ENCODE results near the gene SYTL1. TPM values are rescaled to one million over a fixed set of nuclear protein-coding genes. Genes with fewer than 3 reads are reported as not detected.

The SYTL1 gene
- polyA plus RNA-seq, 1 of the 3 experiments (the other 2 are of a cell fraction) = 3.0 TPM

GRCh38 chr1:27358038-27358927 is 16.5 kb downstream of the SYTL1 start:
- CTCF ChIA-PET = interaction anchor here (0.6 to 12.3 kb wide), 42 partner anchors 8 to 314 kb away, joined by 3 to 219 read pairs (median 6); partner anchors contain the start of genes CD164L2, FCN3, MAP3K6 and SYTL1
- peaks cover 0 to 5% of the 10 kb centered on the region in 2 experiments; a peak in 1 of 4 replicates for H3K4me1 ChIP-seq (ENCODE audit: control insufficient read depth in 1 of 2, insufficient read depth in 2 of 2, low read depth in 1 of 2, low read length in 1 of 2)
- POLR2A ChIA-PET = interaction anchor here (1.7 kb wide), 1 partner anchor 9 kb away, joined by 5 read pairs; no protein-coding TSS in a partner anchor
- H3F3A ChIP-seq (replicated peaks; ENCODE audit: insufficient read depth) = no peaks in the 10 kb centered on the region
- H3K4me2 ChIP-seq = no peak overlapping the region
- H3K27me3 ChIP-seq (ENCODE audit: insufficient read depth) = no peaks in the 10 kb centered on the region
- no peak overlapping the region for H2AFZ ChIP-seq (ENCODE audit: low read depth)
- no peaks in the 10 kb centered on the region for H3K9me2 ChIP-seq
- DNase-seq = no peak
- H3K36me3 ChIP-seq (replicated peaks in 1 of 2; ENCODE audit: control insufficient read depth in 1 of 2, insufficient read depth in 2 of 2, low read length in 1 of 2) = peaks cover 4 to 26% of the 10 kb centered on the region in 2 experiments
- no peaks in the 10 kb centered on the region for H4K20me1 ChIP-seq (ENCODE audit: insufficient read depth)
- no peaks in the 10 kb centered on the region for H3K79me2 ChIP-seq (ENCODE audit: insufficient read depth)
- H3K4me3 ChIP-seq (ENCODE audit: low read depth in 2 of 2, low read length in 1 of 2) = no peak overlapping the region
- no peaks in the 10 kb centered on the region for H3K9me3 ChIP-seq
- H3K27ac ChIP-seq (ENCODE audit: low read depth in 2 of 2, low read length in 1 of 2) = no peak overlapping the region
- WGBS (ENCODE audit: low lambda C conversion rate) = 87% methylated on average over 11 of the region's 21 CpGs
- TF ChIP-seq SMC3 (IDR thresholded peaks at IDR 0.05; ENCODE audit: low read depth, low read length) (no peak), TCF12 (IDR thresholded peaks at IDR 0.05) (no peak)
- no peak overlapping the region for H3K9ac ChIP-seq

DNA sequence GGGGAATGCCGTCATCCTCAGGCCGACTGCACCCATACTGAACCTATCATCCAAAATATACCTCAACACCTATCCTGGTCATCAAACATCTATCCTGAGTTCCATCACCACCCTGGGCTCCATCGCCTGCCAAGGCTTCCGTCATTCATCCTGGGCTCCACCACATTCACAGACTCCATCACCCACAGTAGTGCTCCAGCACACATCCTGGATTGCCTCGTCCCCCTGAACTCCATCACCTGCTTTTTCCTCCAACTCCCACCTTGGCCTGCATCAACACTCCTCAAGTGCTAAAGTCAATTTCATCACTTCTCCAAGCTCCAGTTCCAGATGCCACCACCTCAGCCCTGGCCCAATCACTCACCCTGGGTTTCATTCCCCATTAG is 17.1 kb downstream of the SYTL1 start:
- CTCF ChIA-PET = interaction anchor here (0.8 to 12.3 kb wide), 14 partner anchors 7 to 304 kb away, joined by 3 to 219 read pairs (median 22); partner anchors contain the start of gene MAP3K6
- H3K36me3 ChIP-seq (replicated peaks in 1 of 2; ENCODE audit: control insufficient read depth in 1 of 2, insufficient read depth in 2 of 2, low read length in 1 of 2) = peaks cover 4 to 32% of the 10 kb centered on the region in 2 experiments
- no peak overlapping the region for H3K4me3 ChIP-seq (ENCODE audit: low read depth in 2 of 2, low read length in 1 of 2)
- H3K79me2 ChIP-seq (ENCODE audit: insufficient read depth) = no peaks in the 10 kb centered on the region
- H3K9ac ChIP-seq = no peak overlapping the region
- no peaks in the 10 kb centered on the region for H4K20me1 ChIP-seq (ENCODE audit: insufficient read depth)
- POLR2A ChIA-PET = interaction anchor here (1.7 kb wide), 1 partner anchor 10 kb away, joined by 5 read pairs; no protein-coding TSS in a partner anchor
- H3K4me1 ChIP-seq (ENCODE audit: control insufficient read depth in 1 of 2, insufficient read depth in 2 of 2, low read depth in 1 of 2, low read length in 1 of 2) = peaks cover 0 to 5% of the 10 kb centered on the region in 2 experiments; a peak in 1 of 4 replicates
- TF ChIP-seq TAF1 (IDR thresholded peaks at IDR 0.05; ENCODE audit: borderline replicate concordance, low read depth, low read length) = no peak
- TF ChIP-seq RAD21 (IDR thresholded peaks at IDR 0.05; ENCODE audit: low read length) = no peak
- H3K9me3 ChIP-seq = no peaks in the 10 kb centered on the region
- H3K4me2 ChIP-seq = no peak overlapping the region
- no peak overlapping the region for H2AFZ ChIP-seq (ENCODE audit: low read depth)
- H3K27me3 ChIP-seq (ENCODE audit: insufficient read depth) = no peaks in the 10 kb centered on the region
- no peaks in the 10 kb centered on the region for H3K9me2 ChIP-seq
- 93% methylated on average over 5 of the region's 5 CpGs for WGBS (ENCODE audit: low lambda C conversion rate)
- no peaks in the 10 kb centered on the region for H3F3A ChIP-seq (replicated peaks; ENCODE audit: insufficient read depth)
- no peak overlapping the region for H3K27ac ChIP-seq (ENCODE audit: low read depth in 2 of 2, low read length in 1 of 2)
- DNase-seq = no peak

GRCh38 chr1:27359822-27360158 is 18.0 kb downstream of the SYTL1 start:
- Histone ChIP-seq H3K36me3 (replicated peaks in 1 of 2; ENCODE audit: control insufficient read depth in 1 of 2, insufficient read depth in 2 of 2, low read length in 1 of 2) (peaks cover 4 to 32% of the 10 kb centered on the region in 2 experiments), H3K4me1 (ENCODE audit: control insufficient read depth in 1 of 2, insufficient read depth in 2 of 2, low read depth in 1 of 2, low read length in 1 of 2) (peaks cover 0 to 8% of the 10 kb centered on the region in 2 experiments; a peak in 1 of 4 replicates), H3F3A (replicated peaks; ENCODE audit: insufficient read depth) (no peaks in the 10 kb centered on the region)
- TF ChIP-seq JUND (IDR thresholded peaks at IDR 0.05) = no peak
- TF ChIP-seq MXI1 (IDR thresholded peaks at IDR 0.05; ENCODE audit: low read depth, low read length) = no peak
- no peak for TF ChIP-seq RXRA (IDR thresholded peaks at IDR 0.05; ENCODE audit: borderline replicate concordance, low read depth)
- TF ChIP-seq SIN3A (IDR thresholded peaks at IDR 0.05; ENCODE audit: borderline replicate concordance, low read depth, low read length) = no peak
- no peak for TF ChIP-seq USF1 (IDR thresholded peaks at IDR 0.05; ENCODE audit: borderline replicate concordance, low read depth)
- TF ChIP-seq, protein P1, sequence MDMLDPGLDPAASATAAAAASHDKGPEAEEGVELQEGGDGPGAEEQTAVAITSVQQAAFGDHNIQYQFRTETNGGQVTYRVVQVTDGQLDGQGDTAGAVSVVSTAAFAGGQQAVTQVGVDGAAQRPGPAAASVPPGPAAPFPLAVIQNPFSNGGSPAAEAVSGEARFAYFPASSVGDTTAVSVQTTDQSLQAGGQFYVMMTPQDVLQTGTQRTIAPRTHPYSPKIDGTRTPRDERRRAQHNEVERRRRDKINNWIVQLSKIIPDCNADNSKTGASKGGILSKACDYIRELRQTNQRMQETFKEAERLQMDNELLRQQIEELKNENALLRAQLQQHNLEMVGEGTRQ (IDR thresholded peaks at IDR 0.05; ENCODE audit: borderline replicate concordance, low read depth, low read length) = no peak
- no peak for TF ChIP-seq GABPA (IDR thresholded peaks at IDR 0.05; ENCODE audit: low read depth)
- TF ChIP-seq TEAD4 (IDR thresholded peaks at IDR 0.05; ENCODE audit: borderline replicate concordance, insufficient read depth) = no peak
- no peak for TF ChIP-seq GATA2 (CRISPR knock-in tag; IDR thresholded peaks at IDR 0.05)
- no peak for TF ChIP-seq FOXJ3 (CRISPR knock-in tag; IDR thresholded peaks at IDR 0.05)
- TF ChIP-seq RCOR1 (IDR thresholded peaks at IDR 0.05; ENCODE audit: low read length) = no peak
- TF ChIP-seq POLR2AphosphoS5 (IDR thresholded peaks at IDR 0.05; ENCODE audit: low read depth, low read length) = no peak
- no peak for TF ChIP-seq CTCF (IDR thresholded peaks at IDR 0.05)
- no peak for TF ChIP-seq CHD2 (IDR thresholded peaks at IDR 0.05; ENCODE audit: low read length, partially characterized antibody)

More at GRCh38 chr1:27359822-27360158, 18.0 kb downstream of the SYTL1 start:
- POLR2A ChIA-PET = no interaction called here
- Histone ChIP-seq H3K9me2 (no peaks in the 10 kb centered on the region), H3K4me3 (ENCODE audit: low read depth in 2 of 2, low read length in 1 of 2) (no peak overlapping the region), H3K27ac (ENCODE audit: low read depth in 2 of 2, low read length in 1 of 2) (no peak overlapping the region), H3K27me3 (ENCODE audit: insufficient read depth) (no peaks in the 10 kb centered on the region), H3K79me2 (ENCODE audit: insufficient read depth) (peaks cover 5% of the 10 kb centered on the region; the same call in 1 of the 2 replicates), H3K4me2 (no peak overlapping the region), H3K9me3 (no peaks in the 10 kb centered on the region), H4K20me1 (ENCODE audit: insufficient read depth) (no peaks in the 10 kb centered on the region), H2AFZ (ENCODE audit: low read depth) (no peak overlapping the region), H3K9ac (no peak overlapping the region)
- DNase-seq = no peak
- WGBS (ENCODE audit: low lambda C conversion rate) = 100% methylated on average over 9 of the region's 9 CpGs
- CTCF ChIA-PET = interaction anchor here (0.7 to 12.3 kb wide), 5 partner anchors 11 to 619 kb away, joined by 3 to 219 read pairs (median 45); no protein-coding TSS in a partner anchor
